ENCODE measurements around the gene NPHP4. TPM values are rescaled to one million over a fixed set of nuclear protein-coding genes. Genes with fewer than 3 reads are reported as not detected.

Gene NPHP4
- total and polyA plus RNA-seq, 2 donors, result 5.1 to 6.8 TPM

GRCh38 chr1:5973771-5974170 lies 18.5 kb downstream of the NPHP4 start:
- WGBS, result 76% methylated on average over 11 of the region's 11 CpGs
- no peak overlapping the region for H3K4me3 ChIP-seq (ENCODE audit: low read depth, low read length)
- H3K27ac ChIP-seq (ENCODE audit: low read depth), result no peak overlapping the region
- DNase-seq (ENCODE audit: extremely low spot score), result no peak
- no peaks in the 10 kb centered on the region for H3K4me1 ChIP-seq (ENCODE audit: insufficient read depth)
- no peaks in the 10 kb centered on the region for H3K36me3 ChIP-seq (ENCODE audit: insufficient read depth)

- no peaks in the 10 kb centered on the region for H3K36me3 ChIP-seq (ENCODE audit: insufficient read depth)
- DNase-seq (ENCODE audit: extremely low spot score), result no peak
- H3K4me3 ChIP-seq (ENCODE audit: low read depth, low read length), result no peak overlapping the region
- H3K27ac ChIP-seq (ENCODE audit: low read depth), result no peak overlapping the region
- no peaks in the 10 kb centered on the region for H3K4me1 ChIP-seq (ENCODE audit: insufficient read depth)
- 76% methylated on average over 4 of the region's 4 CpGs for WGBS
These were observed 20.1 kb downstream of the NPHP4 start for GRCh38 chr1:5972198-5972520.

- no peak for DNase-seq (ENCODE audit: extremely low spot score)
- 81% methylated on average over 22 of the region's 22 CpGs for WGBS
- Histone ChIP-seq H3K36me3 (ENCODE audit: insufficient read depth) (no peaks in the 10 kb centered on the region), H3K4me1 (ENCODE audit: insufficient read depth) (no peaks in the 10 kb centered on the region), H3K4me3 (ENCODE audit: low read depth, low read length) (no peak overlapping the region), H3K27ac (ENCODE audit: low read depth) (no peak overlapping the region)
These were observed 20.6 kb downstream of the NPHP4 start for GRCh38 chr1:5971471-5972197.

- Histone ChIP-seq H3K27ac (ENCODE audit: low read depth) (no peak overlapping the region), H3K4me1 (ENCODE audit: insufficient read depth) (no peaks in the 10 kb centered on the region), H3K36me3 (ENCODE audit: insufficient read depth) (no peaks in the 10 kb centered on the region), H3K4me3 (ENCODE audit: low read depth, low read length) (no peak overlapping the region)
- WGBS, result 80% methylated on average over 13 of the region's 13 CpGs
- no peak for DNase-seq (ENCODE audit: extremely low spot score)
These were observed 21.5 kb downstream of the NPHP4 start for GRCh38 chr1:5970610-5971273.

GRCh38 chr1:5969168-5969567 lies 23.1 kb downstream of the NPHP4 start:
- Histone ChIP-seq H3K27ac (ENCODE audit: low read depth) (no peak overlapping the region), H3K4me3 (ENCODE audit: low read depth, low read length) (no peak overlapping the region), H3K4me1 (ENCODE audit: insufficient read depth) (no peaks in the 10 kb centered on the region), H3K36me3 (ENCODE audit: insufficient read depth) (no peaks in the 10 kb centered on the region)
- no peak for DNase-seq (ENCODE audit: extremely low spot score)
- 94% methylated on average over 10 of the region's 10 CpGs for WGBS

- Histone ChIP-seq H3K36me3 (ENCODE audit: insufficient read depth) (no peaks in the 10 kb centered on the region), H3K4me3 (ENCODE audit: low read depth, low read length) (no peak overlapping the region), H3K4me1 (ENCODE audit: insufficient read depth) (no peaks in the 10 kb centered on the region), H3K27ac (ENCODE audit: low read depth) (no peak overlapping the region)
- 94% methylated on average over 11 of the region's 11 CpGs for WGBS
- DNase-seq (ENCODE audit: extremely low spot score), result no peak
These were observed 24.0 kb downstream of the NPHP4 start for GRCh38 chr1:5968161-5968736.

GRCh38 chr1:5967351-5968160 lies 24.7 kb downstream of the NPHP4 start:
- no peaks in the 10 kb centered on the region for H3K36me3 ChIP-seq (ENCODE audit: insufficient read depth)
- no peak for DNase-seq (ENCODE audit: extremely low spot score)
- 88% methylated on average over 23 of the region's 23 CpGs for WGBS

GRCh38 chr1:5966543-5967205 lies 25.6 kb downstream of the NPHP4 start:
- H3K27ac ChIP-seq (ENCODE audit: low read depth), result no peak overlapping the region
- no peaks in the 10 kb centered on the region for H3K4me1 ChIP-seq (ENCODE audit: insufficient read depth)
- H3K4me3 ChIP-seq (ENCODE audit: low read depth, low read length), result no peak overlapping the region
- DNase-seq (ENCODE audit: extremely low spot score), result no peak
- no peaks in the 10 kb centered on the region for H3K36me3 ChIP-seq (ENCODE audit: insufficient read depth)
- WGBS, result 80% methylated on average over 17 of the region's 17 CpGs

More at GRCh38 chr1:5967351-5968160, 24.7 kb downstream of the NPHP4 start:
- H3K4me3 ChIP-seq (ENCODE audit: low read depth, low read length), result no peak overlapping the region
- H3K27ac ChIP-seq (ENCODE audit: low read depth), result no peak overlapping the region
- no peaks in the 10 kb centered on the region for H3K4me1 ChIP-seq (ENCODE audit: insufficient read depth)

GRCh38 chr1:5965586-5966131 lies 26.6 kb downstream of the NPHP4 start:
- WGBS, result 95% methylated on average over 16 of the region's 16 CpGs
- Histone ChIP-seq H3K4me1 (ENCODE audit: insufficient read depth) (no peaks in the 10 kb centered on the region), H3K4me3 (ENCODE audit: low read depth, low read length) (no peak overlapping the region), H3K27ac (ENCODE audit: low read depth) (no peak overlapping the region), H3K36me3 (ENCODE audit: insufficient read depth) (no peaks in the 10 kb centered on the region)
- DNase-seq (ENCODE audit: extremely low spot score), result no peak

- no peak for DNase-seq (ENCODE audit: extremely low spot score)
- no peak overlapping the region for H3K4me3 ChIP-seq (ENCODE audit: low read depth, low read length)
- no peaks in the 10 kb centered on the region for H3K4me1 ChIP-seq (ENCODE audit: insufficient read depth)
- no peak overlapping the region for H3K27ac ChIP-seq (ENCODE audit: low read depth)
- 88% methylated on average over 24 of the region's 24 CpGs for WGBS
- no peaks in the 10 kb centered on the region for H3K36me3 ChIP-seq (ENCODE audit: insufficient read depth)
These were observed 29.7 kb downstream of the NPHP4 start for GRCh38 chr1:5962265-5963105.

GRCh38 chr1:5961601-5962000 lies 30.6 kb downstream of the NPHP4 start:
- no peak overlapping the region for H3K4me3 ChIP-seq (ENCODE audit: low read depth, low read length)
- H3K27ac ChIP-seq (ENCODE audit: low read depth), result no peak overlapping the region
- DNase-seq (ENCODE audit: extremely low spot score), result no peak
- 86% methylated on average over 11 of the region's 11 CpGs for WGBS
- H3K36me3 ChIP-seq (ENCODE audit: insufficient read depth), result no peaks in the 10 kb centered on the region
- no peaks in the 10 kb centered on the region for H3K4me1 ChIP-seq (ENCODE audit: insufficient read depth)

- no peak for DNase-seq (ENCODE audit: extremely low spot score)
- H3K4me3 ChIP-seq (ENCODE audit: low read depth, low read length), result no peak overlapping the region
- no peaks in the 10 kb centered on the region for H3K36me3 ChIP-seq (ENCODE audit: insufficient read depth)
- H3K27ac ChIP-seq (ENCODE audit: low read depth), result no peak overlapping the region
- WGBS, result 94% methylated on average over 7 of the region's 7 CpGs
- no peaks in the 10 kb centered on the region for H3K4me1 ChIP-seq (ENCODE audit: insufficient read depth)
These were observed 31.9 kb downstream of the NPHP4 start for GRCh38 chr1:5960336-5960735.

Data from urinary bladder (tissue), 4 donors.